HG02870 (cell line): ENCODE data around the gene ZSCAN5C.
"Not testable (repeated sequence)": the region's sequence is repeated elsewhere in the genome, so short reads cannot be mapped to it uniquely, and the experiment has no call there.

Experiments used
- ATAC-seq: cut with Tn5 transposase; IDR thresholded peaks from one replicate; pipeline ENCODE4 v1.9.1; 2021; ENCODE audit warnings: mild to moderate bottlenecking, moderate library complexity; ENCODE audit not compliant: unreplicated experiment

Gene ZSCAN5C, protein sequence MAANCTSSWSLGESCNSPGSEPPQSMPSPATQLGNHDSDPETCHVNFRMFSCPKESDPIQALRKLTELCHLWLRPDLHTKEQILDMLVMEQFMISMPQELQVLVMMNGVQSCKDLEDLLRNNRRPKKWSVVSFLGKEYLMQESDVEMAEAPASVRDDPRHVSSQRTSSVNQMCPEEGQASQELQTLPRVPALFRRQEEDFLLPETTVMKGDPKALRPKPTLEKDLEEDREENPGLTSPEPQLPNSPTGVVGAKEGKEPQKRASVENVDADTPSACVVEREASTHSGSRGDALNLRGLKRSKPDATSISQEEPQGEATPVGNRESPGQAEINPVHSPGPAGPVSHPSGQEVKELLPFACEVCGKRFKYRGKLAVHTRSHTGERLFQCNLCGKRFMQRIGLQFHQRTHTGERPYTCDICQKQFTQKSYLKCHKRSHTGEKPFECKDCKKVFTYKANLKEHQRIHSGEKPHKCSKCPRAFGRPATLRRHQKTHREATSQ

DNA sequence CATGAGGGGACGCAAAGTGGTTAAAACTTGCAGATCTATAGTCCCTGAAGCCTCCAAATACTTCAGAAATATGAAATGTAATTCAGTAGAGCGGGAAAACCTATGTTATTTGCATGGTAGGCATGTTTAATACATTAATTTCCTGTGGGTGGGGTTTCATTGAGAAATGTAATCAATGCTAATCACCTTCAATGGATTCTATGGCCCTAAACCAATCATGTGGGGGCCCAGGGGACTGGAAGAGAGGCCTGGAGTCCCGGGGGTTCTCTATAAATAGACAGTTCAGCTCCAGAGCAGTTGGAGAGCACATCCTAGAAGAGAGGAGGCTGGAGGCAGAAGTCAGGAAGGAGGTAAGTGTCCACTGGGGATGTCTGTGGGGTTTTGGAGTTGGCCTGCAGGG, at the start of gene ZSCAN5C:
Gene ZSCAN5C (plus strand): TSS at position 301 of the 400 bp plus-strand sequence. CDS start 3,641 bp downstream, outside the sequence.
- no peak for ATAC-seq

DNA sequence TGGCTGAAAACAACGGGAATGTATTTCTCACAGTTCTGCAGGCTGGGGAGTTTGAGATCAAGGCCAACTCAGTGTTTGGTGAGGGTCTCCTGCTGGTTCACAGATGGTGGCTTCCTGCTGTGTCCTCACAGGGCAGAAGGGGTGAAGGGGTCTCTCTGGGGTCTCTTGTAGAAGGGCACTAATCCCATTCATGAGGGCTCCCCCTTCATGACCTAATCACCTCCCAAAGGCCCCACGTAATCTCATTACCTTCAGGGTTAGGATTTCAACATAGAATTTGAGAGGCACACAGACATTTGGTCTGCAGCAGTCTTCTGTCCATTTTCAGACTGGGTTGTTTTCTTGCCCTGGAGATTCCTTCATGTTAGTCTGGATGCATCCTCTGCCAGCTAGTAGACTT, 49.4 kb upstream of the ZSCAN5C start:
- ATAC-seq = no peak

DNA sequence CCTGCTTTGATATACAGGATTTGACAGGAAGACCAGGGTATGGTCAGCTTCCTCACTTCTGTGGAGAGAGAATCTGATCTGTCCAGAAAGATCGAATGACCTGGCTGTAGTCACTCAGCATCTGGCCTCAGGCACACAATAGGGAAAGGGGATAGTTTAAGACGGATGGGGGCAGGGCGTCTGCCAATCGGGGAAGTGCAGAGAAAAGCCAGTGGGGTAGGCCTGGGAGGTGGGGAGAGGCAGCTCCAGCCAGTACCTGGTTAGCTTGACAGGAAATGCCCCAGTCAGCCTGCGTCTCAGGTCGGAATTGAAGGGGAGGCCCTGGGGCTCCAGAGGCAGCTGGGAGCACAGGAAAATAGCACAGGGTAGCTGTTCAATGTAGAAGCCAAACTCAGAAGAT, 48.6 kb upstream of the ZSCAN5C start:
- no peak for ATAC-seq

DNA sequence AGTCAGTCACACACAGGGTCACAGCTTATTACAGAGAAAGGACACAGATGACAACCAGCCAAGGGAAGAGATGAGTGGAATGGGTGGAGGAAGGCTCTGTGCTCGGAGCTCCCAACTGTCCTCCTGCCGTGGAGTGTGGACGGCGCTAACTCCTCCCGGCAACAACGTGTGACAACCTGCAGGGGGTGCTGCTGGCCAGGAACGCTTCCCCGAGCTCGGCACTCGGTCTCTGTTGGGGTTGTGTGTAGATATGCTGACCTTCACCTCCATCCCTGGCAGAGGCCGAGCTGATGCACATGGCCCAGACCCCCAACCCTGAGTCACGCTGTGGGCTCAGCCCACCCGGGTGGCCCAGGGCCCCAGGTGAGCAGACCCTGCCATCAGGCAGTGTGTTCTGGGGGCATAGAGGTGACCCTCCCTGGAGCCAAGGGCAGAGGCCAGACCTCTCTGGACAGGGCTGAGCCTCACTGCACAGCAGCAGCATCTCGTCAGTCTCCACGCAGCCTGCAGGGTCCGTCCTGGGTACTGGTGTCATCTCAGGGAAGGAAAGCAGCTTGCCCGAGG, 46.9 kb upstream of the ZSCAN5C start:
- no peak for ATAC-seq

DNA sequence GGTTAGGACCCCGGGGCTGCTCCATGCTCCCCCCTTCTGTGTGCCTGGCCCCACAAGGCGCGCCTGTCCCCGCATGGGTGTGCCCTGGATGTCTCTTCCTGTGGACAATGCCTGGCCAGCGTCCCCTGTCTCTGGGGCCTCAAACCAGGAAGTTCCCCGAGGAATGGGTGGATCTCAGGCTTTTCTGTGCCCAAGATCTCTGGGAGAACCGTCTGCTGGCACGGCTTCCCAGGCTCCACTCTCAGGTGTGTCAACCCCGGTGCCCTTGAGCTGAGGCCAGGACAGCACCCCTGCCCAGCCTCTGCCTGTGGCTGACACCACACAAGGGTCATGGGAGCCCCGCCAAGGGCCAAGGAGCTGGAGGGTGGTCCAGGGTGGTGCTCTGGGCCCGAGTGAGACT, 45.3 kb upstream of the ZSCAN5C start:
- ATAC-seq = no peak

DNA sequence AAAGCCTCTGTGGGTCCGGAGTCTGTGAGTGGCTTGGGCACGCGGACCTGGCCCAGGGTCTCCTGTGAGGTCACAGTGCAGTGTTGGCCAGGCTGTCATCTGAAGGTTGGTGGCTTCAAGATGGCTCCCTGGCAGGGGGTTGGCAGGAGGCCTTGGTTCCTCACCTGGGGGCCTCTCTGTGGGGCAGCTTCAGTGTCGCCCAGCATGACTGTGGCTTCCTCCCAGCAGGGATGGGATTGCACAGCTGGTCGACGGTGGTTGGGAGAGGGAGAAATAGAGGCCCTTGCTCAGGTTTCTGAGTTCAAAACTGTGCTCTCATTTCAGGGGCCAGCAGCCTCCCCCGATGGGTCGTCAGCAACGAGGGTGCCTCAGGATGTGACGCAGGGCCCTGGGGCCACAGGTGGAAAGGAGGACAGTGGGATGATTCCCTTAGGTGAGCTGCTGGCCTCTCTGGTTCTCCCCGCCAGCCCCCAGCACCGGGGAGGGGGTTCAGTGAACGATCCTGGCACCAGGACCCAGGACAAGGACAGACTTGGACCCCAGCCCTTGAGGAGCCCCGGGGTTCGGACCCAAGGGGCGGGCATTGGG, 43.8 kb upstream of the ZSCAN5C start:
- no peak for ATAC-seq

DNA sequence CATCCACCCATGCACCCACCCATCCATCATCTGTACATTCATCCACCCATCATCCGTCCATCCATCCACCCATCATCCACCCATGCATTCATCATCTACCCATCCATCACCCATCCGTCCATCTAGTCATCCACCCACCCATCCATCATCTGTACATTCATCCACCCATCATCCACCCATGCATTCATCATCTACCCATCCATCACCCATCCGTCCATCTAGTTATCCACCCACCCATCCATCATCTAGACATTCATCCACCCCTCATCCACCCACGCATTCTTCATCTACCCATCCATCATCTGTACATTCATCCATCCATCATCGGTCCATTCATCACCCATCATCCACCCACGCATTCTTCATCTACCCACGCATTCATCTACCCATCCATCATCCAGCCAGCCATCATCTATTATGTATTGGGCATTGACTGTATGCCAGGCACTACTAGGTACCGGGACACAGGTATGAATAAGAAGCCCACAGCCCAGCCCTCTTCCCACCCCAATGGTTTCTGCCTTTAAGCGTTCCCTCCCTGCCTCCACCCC, 43.0 kb upstream of the ZSCAN5C start:
- no peak for ATAC-seq

DNA sequence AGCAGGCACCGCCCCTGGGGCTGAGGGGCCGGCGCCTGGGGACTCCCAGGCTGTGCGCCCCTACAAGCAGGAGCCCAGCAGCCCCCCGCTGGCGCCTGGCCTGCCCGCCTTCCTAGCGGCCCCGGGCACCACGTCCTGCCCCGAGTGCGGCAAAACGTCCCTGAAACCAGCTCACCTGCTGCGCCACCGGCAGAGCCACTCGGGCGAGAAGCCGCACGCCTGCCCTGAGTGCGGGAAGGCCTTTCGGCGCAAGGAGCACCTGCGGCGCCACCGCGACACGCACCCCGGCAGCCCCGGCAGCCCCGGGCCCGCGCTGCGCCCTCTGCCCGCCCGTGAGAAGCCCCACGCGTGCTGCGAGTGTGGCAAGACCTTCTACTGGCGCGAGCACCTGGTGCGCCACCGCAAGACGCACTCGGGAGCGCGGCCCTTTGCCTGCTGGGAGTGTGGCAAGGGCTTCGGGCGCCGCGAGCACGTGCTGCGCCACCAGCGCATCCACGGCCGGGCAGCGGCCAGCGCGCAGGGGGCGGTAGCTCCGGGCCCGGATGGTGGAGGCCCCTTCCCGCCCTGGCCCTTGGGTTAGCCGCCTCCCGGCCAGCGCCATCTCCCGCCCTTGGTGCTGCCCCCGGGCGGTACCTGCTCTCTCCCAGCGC, 42.3 kb upstream of the ZSCAN5C start:
- no peak for ATAC-seq

DNA sequence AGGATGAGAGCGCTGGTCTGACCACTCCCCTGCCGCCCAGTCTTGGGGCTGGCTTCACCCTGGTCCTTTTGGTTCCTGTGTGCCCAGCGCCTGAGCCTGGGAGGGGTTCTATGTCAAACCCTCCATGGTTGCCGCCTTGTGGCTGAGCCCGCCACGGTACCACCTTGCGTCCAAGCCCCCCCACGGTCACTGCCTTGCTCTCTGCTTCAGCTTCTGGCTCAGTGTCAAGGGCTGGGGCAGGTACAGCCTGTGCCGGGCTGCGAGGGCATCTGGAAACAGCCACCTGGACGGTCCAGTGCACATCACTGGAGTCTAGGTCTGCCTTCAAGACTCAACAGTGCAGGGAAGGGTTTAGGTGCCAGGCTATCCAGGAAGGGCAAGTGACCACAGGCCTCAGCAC, 40.5 kb upstream of the ZSCAN5C start:
- no peak for ATAC-seq

DNA sequence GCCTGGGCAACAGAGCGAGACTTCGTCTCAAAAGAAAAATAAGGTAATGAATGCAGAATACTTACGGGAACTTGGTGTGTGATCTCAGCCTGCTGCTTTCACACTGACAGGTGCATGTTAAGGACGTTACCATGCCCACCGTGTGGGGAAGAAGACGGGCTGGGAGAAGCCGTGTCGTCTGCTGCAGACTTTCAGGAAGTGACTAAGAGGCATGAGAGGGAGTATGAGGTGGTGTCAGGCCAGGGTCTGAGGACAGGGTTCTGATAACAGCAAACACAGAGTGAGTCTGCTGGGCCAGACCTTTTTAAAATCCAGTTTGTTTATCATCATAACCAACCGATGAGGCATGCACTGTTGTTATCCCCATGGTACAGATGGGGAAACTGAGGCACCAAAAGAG, 39.8 kb upstream of the ZSCAN5C start:
- ATAC-seq = no peak

DNA sequence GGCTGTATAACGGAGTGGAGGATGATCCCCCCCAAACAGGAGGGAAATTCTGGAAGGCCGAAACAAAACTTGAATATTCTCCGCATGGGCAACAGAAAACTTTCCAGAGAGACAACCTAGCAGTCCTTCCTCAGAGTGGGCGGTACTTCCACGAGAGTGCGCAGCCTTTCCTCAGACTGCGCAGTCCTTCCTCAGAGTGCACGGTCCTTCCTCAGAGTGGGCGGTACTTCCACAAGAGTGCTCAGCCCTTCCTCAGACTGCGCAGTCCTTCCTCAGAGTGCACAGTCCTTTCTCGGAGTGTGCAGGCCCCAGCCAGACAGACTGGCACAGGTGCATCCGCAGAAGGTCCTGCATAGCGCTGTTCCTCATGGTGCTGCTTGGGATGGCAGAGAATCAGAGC, 39.0 kb upstream of the ZSCAN5C start:
- no peak for ATAC-seq

DNA sequence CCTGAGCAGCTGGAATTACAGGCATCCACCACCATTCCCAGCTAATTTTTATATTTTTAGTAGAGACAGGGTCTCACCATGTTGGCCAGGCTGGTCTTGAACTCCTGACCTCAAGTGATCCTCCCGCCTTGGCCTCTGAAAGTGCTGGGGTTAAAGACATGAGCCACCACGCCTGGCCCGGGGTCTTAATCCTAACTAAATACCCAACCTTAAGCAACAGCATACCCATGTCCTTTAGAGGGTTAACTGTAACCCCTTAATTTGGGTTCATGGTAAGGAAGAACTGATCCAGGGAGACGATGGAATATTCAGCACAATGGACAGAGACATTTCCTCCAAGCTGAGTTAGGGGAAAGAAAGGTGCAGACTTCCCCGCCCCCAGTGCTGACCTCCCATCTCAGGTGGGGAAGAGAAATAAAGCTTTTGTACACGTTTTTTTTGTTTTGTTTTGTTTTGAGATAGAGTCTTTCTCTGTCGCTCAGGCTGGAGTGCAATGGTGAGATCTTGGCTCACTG, 35.0 kb upstream of the ZSCAN5C start:
- no peak for ATAC-seq

DNA sequence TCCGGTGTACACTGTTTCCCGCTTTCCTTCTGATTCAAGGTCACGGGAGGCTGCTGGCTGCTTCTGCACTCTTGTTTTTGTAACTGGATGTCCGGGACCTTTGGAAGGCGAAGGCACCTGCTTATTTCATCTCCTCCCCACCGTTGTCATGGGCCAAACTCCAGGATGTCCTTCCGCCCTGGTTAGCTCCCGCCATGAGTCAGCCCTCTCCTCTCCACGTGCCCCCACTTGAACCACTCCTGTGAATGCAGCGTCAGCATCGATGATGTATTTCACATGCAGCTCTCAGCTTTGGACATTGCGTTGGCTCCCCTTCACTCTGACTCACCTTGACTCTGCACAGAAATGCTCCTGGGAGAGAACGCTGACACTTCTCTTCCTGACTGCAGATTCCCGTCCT, 31.8 kb upstream of the ZSCAN5C start:
- ATAC-seq = no peak

DNA sequence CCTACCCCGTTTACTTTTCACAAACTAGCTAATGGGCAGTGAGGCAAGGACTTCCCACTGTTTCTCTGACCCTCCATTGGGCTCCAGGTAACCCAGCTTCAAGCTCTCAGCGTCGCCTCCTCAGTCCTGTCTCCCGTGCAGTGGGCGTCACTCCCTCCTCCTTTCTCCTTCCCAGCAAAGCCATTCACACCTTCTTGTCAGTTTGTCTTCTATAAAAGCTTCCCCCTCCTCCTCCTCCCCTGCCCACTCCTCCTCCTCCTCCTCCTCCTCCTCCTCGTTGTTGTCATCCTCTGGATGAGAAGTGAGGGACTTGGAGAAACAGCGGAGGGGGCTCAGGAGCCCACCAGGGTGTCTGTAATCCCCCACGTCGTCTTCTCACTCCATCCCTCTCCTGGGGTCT, 28.0 kb upstream of the ZSCAN5C start:
- no peak for ATAC-seq

DNA sequence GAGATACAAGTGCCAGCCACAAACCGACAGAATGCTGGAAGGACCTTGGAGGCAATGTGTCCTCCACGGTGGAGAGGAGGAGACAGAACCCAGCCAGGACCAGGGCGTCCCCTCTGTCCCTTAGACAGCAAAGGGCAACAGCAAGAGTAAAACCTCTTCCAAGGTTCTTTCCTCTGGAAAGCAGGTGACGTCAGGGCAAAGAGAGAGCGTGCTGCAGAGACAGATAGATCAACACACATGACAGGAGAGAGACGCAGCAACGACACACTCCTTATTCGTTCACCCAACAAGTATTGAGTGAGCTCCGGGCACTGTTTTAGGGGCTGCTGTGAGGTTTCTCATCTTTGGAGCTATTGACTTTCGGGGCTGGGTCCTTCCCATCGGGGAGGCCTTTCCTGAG, 27.5 kb upstream of the ZSCAN5C start:
- no peak for ATAC-seq

DNA sequence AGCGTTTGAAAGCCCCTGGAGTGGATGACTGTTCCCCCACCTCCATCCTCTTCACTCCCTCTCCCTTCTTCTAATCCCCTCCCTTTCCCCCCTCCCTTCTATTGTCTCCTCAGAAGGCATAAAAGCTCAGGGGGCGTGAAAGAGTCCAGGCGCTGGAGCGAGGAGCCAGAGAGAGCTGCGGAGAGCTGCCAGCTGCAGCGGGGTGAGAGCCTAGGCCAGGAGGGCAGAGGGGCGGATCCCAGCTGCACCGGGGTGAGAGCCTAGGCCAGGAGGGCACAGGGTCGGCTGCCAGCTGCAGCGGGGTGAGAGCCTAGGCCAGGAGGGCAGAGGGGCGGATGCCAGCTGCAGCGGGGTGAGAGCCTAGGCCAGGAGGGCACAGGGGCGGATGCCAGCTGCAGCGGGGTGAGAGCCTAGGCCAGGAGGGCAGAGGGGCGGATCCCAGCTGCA, 26.2 kb upstream of the ZSCAN5C start, which contains the start of gene GALP:
Gene GALP (plus strand): TSS at position 148 of the 447 bp plus-strand sequence. CDS start 1,101 bp downstream, outside the sequence.
- ATAC-seq = not testable (repeated sequence)

DNA sequence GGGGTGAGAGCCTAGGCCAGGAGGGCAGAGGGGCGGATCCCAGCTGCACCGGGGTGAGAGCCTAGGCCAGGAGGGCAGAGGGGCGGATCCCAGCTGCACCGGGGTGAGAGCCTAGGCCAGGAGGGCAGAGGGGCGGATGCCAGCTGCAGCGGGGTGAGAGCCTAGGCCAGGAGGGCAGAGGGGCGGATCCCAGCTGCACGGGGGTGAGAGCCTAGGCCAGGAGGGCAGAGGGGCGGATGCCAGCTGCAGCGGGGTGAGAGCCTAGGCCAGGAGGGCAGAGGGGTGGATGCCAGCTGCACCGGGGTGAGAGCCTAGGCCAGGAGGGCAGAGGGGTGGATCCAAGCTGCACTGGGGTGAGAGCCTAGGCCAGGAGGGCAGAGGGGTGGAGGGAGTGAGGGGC, 25.8 kb upstream of the ZSCAN5C start:
- not testable (repeated sequence) for ATAC-seq

DNA sequence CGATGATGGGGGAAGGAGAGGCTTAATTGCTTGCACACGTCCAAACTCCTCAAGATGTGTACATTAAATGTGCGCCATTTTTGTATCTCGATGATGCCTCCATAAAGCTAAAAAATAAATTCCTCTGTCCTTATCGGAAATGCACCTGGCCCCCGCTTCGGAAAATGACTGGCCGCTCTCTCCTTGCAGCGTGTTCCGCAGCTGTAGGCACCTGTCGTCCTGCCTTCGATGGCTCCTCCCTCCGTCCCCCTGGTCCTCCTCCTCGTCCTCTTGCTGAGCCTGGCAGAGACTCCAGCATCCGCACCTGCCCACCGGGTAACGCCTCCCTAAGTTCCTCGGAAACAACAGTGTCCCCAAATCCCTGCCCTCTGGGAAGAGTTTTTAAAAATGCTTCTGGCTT, 25.2 kb upstream of the ZSCAN5C start:
- ATAC-seq = no peak

DNA sequence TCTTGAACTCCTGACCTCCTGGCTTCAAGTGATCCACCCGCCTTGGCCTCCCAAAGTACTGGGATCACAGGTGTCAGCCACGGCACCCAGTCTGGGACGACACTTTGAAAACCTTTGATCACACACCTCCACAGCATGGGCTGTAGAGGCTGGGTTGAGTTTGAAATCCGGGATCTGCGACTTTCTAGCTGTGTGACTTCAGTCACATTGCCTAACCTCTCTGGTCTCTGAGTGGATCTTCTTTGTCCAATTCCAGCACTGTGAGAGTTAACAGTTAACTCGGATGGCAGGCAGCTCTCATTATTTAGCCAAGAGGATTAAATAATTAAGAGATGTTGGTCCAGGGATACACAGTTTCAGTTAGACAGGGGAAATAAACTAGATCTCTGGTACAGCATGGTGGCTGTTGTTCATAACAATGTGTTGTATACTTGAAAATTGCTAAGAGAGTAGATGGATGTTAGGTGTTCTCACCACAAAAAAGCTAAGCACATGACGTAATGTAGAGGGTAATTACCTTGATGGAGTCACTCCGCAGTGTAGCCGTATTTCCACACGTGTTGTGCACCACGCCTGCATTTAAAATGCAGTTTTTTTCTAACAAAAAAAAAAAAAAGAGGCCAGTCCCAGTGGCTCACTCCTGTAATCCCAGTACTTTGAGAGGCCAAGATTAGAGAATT, 24.4 kb upstream of the ZSCAN5C start:
- ATAC-seq = no peak

DNA sequence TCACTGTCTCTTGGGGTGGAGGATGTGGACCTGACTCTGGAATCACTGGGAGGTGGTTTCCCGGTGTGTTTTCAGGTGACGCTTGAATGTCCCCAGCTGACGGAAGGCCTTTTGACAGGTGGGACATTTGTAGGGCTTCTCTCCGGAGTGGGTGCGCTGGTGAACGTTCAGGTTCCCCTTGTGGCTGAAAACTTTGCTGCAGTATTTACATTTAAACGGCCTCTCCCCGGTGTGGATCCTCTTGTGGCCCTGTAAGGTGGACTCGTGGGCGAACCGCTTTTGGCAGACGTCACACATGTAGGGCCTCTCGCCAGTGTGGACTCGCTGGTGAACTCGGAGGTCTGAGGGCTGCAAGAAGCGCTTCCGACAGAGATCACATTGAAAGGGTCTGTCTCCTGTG, 12.3 kb upstream of the ZSCAN5C start:
- no peak for ATAC-seq
